ENCODE results near the gene MCM3AP. TPM values are rescaled to one million over a fixed set of nuclear protein-coding genes. Genes with fewer than 3 reads are reported as not detected.

MCM3AP gene
- total RNA-seq, 1 experiment from 2014 or later = 88.4 TPM

DNA sequence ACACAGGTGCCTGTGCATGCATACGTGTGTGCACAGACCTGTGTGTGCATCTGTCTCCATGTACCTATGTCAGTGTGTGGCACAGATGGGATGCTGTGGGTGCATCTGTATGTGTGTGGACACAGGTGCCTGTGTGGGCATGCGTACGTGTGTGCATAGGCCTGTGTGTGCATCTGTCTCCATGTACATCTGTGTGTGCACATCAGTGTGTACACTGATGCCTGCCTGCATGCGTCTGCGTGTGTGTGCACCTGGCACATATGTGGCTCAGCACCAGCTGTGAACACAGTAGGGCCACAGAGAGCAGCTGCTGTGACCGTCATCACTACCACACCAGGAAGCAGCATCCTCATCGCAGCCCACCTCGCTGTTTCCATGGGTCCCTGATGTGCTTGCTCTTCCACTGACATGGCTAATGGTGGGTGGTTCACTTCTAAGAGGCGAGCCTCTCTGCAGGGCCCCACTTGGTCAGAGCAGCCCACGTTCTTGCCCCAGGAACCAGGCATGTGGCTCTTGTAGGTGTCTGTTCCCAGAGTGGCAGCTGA is 91.5 kb downstream of the MCM3AP start:
- DNase-seq (ENCODE audit: low read depth, low spot score) (no peak), ATAC-seq (no peak)
- Histone ChIP-seq H3K79me2 (ENCODE audit: insufficient read depth, low read length) (no peaks in the 10 kb centered on the region), H4K20me1 (ENCODE audit: insufficient read depth) (no peaks in the 10 kb centered on the region), H3K4me1 (ENCODE audit: control insufficient read depth in 1 of 2, insufficient read depth in 2 of 2, low read length in 2 of 2) (peaks cover 3 to 7% of the 10 kb centered on the region in 2 experiments), H3K9ac (ENCODE audit: low read length) (no peak overlapping the region), H2AFZ (ENCODE audit: low read depth, low read length, poor library complexity, severe bottlenecking) (no peak overlapping the region), H3K4me3 (replicated peaks in 1 of 2; ENCODE audit: low read depth in 1 of 2, low read length in 2 of 2) (no peak overlapping the region), H3K36me3 (ENCODE audit: control insufficient read depth in 1 of 2, insufficient read depth in 2 of 2, low read length in 2 of 2) (peaks cover 0 to 4% of the 10 kb centered on the region in 2 experiments; a peak in 1 of 4 replicates), H3K9me3 (ENCODE audit: control insufficient read depth in 1 of 2, insufficient read depth in 1 of 2, low read depth in 1 of 2, low read length in 2 of 2) (no peaks in the 10 kb centered on the region), H3K27me3 (ENCODE audit: insufficient read depth, low read length) (no peaks in the 10 kb centered on the region), H3K27ac (ENCODE audit: low read depth, low read length) (no peak overlapping the region), H3K4me2 (ENCODE audit: low read length) (no peak overlapping the region), H3K9me2 (ENCODE audit: insufficient read depth) (no peaks in the 10 kb centered on the region)
- ChIA-PET CTCF (no interaction called here), POLR2A (no interaction called here), RAD21 (ENCODE audit: low non-redundant PET in 1 of 2, low total read pairs in 2 of 2, uncharacterized antibody in 2 of 2, unreplicated experiment in 2 of 2) (no interaction called here)
- no TSS peak for BruUV-seq (replicated peaks)
- TF ChIP-seq TCF7L2 (IDR thresholded peaks at IDR 0.05; ENCODE audit: borderline replicate concordance, extremely low read depth, insufficient read depth, insufficient read length) = no peak
- TF ChIP-seq ZNF274 (IDR thresholded peaks at IDR 0.05; ENCODE audit: low read depth, low read length) = no peak
- TF ChIP-seq SP1 (IDR thresholded peaks at IDR 0.05; ENCODE audit: low read depth) = no peak
- no peak for TF ChIP-seq POLR2A (IDR thresholded peaks at IDR 0.05; ENCODE audit: borderline replicate concordance, extremely low read depth, insufficient read depth, insufficient read length)
- TF ChIP-seq EZH2phosphoT487 (IDR thresholded peaks at IDR 0.05; ENCODE audit: borderline replicate concordance) = no peak
- TF ChIP-seq RAD21 (IDR thresholded peaks at IDR 0.05; ENCODE audit: low read depth) = no peak
- no peak for TF ChIP-seq REST (IDR thresholded peaks at IDR 0.05; ENCODE audit: low read depth)
- no peak for TF ChIP-seq ATF3 (IDR thresholded peaks at IDR 0.05)
- TF ChIP-seq, protein P1, sequence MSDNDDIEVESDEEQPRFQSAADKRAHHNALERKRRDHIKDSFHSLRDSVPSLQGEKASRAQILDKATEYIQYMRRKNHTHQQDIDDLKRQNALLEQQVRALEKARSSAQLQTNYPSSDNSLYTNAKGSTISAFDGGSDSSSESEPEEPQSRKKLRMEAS (IDR thresholded peaks at IDR 0.05) = no peak
- TF ChIP-seq YY1 (IDR thresholded peaks at IDR 0.05; ENCODE audit: extremely low read depth, insufficient replicate concordance, low read depth, low read length) = no peak
- no peak for TF ChIP-seq POLR2AphosphoS5 (IDR thresholded peaks at IDR 0.05; ENCODE audit: low read depth, low read length)
- intact Hi-C loops (cut with micrococcal nuclease) = no loop called here
